Right lobe of liver (tissue), 6 donors: Measurements from ENCODE around the gene RASL10A. TPM values are rescaled to one million over a fixed set of nuclear protein-coding genes. Genes with fewer than 3 reads are reported as not detected.

Source experiments
- ATAC-seq, 4 donors: fragments of 200-7000 bp; cut with Tn5 transposase; one replicate each; pipeline ENCODE4 v1.9.1; 2020; ENCODE audit warnings: mild to moderate bottlenecking in 4 of 4, moderate library complexity in 4 of 4
- DNase-seq, 3 donors: peaks; one replicate each; pipeline ENCODE4 v3.0.0-alpha.2; 2020
- H3K27ac ChIP-seq, 3 donors: fragments of 200-600 bp; one replicate each; pipeline ENCODE4 v1.8.0; 2022
- H3K27me3 ChIP-seq, 2 donors: fragments of 200-600 bp; one replicate each; pipeline ENCODE4 v1.8.0; 2022
- H3K36me3 ChIP-seq, 4 donors: fragments of 200-600 bp; sonication (generic) in 1 of 4; one replicate each; pipeline versions ENCODE4 v1.5.1 to v1.8.0; 2017 to 2022; ENCODE audit warnings: control low read depth in 1 of 4
- H3K4me1 ChIP-seq, 4 donors: fragments of 200-600 bp; sonication (generic) in 1 of 4; one replicate each; pipeline versions ENCODE4 v1.5.1 to v1.8.0; 2017 to 2022; ENCODE audit warnings: control low read depth in 1 of 4
- H3K4me3 ChIP-seq, 3 donors: fragments of 200-600 bp; one replicate each; pipeline ENCODE4 v1.8.0; 2022
- H3K9me3 ChIP-seq, 4 donors: fragments of 200-600 bp; sonication (generic) in 1 of 4; one replicate each; pipeline versions ENCODE4 v1.5.1 to v1.8.0; 2017 to 2022; ENCODE audit warnings: control low read depth in 1 of 4
- CTCF ChIP-seq, 4 donors: fragments of 200-600 bp in 3 of 4; fragments of 450-650 bp in 1 of 4; IDR thresholded peaks; one replicate each; pipeline versions ENCODE4 v1.5.1 to v1.8.0; 2016 to 2022; ENCODE audit warnings: antibody characterized with exemption in 4 of 4, mild to moderate bottlenecking in 2 of 4
- POLR2A ChIP-seq: fragments of 450-650 bp; IDR thresholded peaks from one replicate; pipeline ENCODE4 v1.6.1; 2017; ENCODE audit warnings: antibody characterized with exemption, mild to moderate bottlenecking
- WGBS: methylation state at CpG from one replicate; pipeline ENCODE4 v1.1.6; 2018; ENCODE audit warnings: low coverage, low lambda C conversion rate; ENCODE audit not compliant: insufficient coverage; ENCODE audit errors: missing lambda C conversion rate; 5-methylcytosine and 5-hydroxymethylcytosine counted together
- intact Hi-C, 2 donors: fragments of 100-400 bp; cut with DNase I; formaldehyde crosslinking; loops; one replicate each; pipeline versions ENCODE4 v1.11.2 to v1.14.1; 2022
- total RNA-seq, 6 experiments: library from RNA; depleted of rRNA in 2 of 6; stranded (reverse); fragments of >200 nt in 2 of 6; fragmentation: NEBNext Ultra II Directional in 3 of 6; extraction: Animal tissue kit (Norgen Biotek cat#: 25700) in 3 of 6; gene quantifications; one replicate each; pipeline versions ENCODE4 v1.1.0 to v1.2.4, GENCODE V29; 2016 to 2023
- donor health status: DM: no; HTN: yes; CAD: no.
- donor health status: DM: no; HTN: no; CAD: no.
- donor health status: DM: no; HTN: no; CAD: no.
- donor health status: DM: no; HTN: yes; CAD: no.
- donor health status: DM: no; HTN: yes; CAD: no.

Gene RASL10A
- total RNA-seq, 6 experiments from 2014 or later, result 0.32 to 1.2 (median 0.87) TPM

GRCh38 chr22:29302681-29303465 is 12.6 kb downstream of the RASL10A start:
- DNase-seq (peak; percentile 68 to 83 (median 81)), ATAC-seq (peak; percentile 37 to 58 (median 47))
- Histone ChIP-seq H3K27me3 (no peaks in the 10 kb centered on the region), H3K9me3 (no peaks in the 10 kb centered on the region), H3K36me3 (peaks cover 2 to 32% (median 18%) of the 10 kb centered on the region in 4 donors), H3K4me3 (no peak overlapping the region), H3K4me1 (peaks cover 0 to 20% (median 7%) of the 10 kb centered on the region in 4 donors), H3K27ac (peak overlapping the region in 2 of 3 donors; percentile 26 to 77)
- intact Hi-C loops, result loop anchor here (5.0 to 10.0 kb wide), 2 partner anchors 52 to 54 kb away; no protein-coding TSS in a partner anchor
- 6% methylated on average over 3 of the region's 13 CpGs for WGBS
- TF ChIP-seq CTCF (IDR thresholded peaks at IDR 0.05) (peak in 2 of 4 donors; percentile 10 to 12), POLR2A (no peak)

- H3K27ac ChIP-seq, result peak overlapping the region in 2 of 3 donors; percentile 26 to 77
- no peaks in the 10 kb centered on the region for H3K27me3 ChIP-seq
- peaks cover 0 to 20% (median 7%) of the 10 kb centered on the region in 4 donors for H3K4me1 ChIP-seq
- DNase-seq (peak in 1 of 3 donors; percentile 59), ATAC-seq (peak; percentile 1 to 35 (median 4))
- H3K9me3 ChIP-seq, result no peaks in the 10 kb centered on the region
- WGBS, result 33% methylated on average over 1 of the region's 2 CpGs
- H3K36me3 ChIP-seq, result peaks cover 7 to 38% (median 22%) of the 10 kb centered on the region in 4 donors
- no peak overlapping the region for H3K4me3 ChIP-seq
- intact Hi-C loops, result loop anchor here (5.0 to 10.0 kb wide), 2 partner anchors 52 to 55 kb away; no protein-coding TSS in a partner anchor
- TF ChIP-seq POLR2A (no peak), CTCF (IDR thresholded peaks at IDR 0.05) (no peak)
Measured at GRCh38 chr22:29302402-29302680, 13.2 kb downstream of the RASL10A start.

GRCh38 chr22:29301716-29302401 is 13.6 kb downstream of the RASL10A start:
- H3K27ac ChIP-seq, result peak overlapping the region in 1 of 3 donors; percentile 77
- peaks cover 0 to 20% (median 7%) of the 10 kb centered on the region in 4 donors for H3K4me1 ChIP-seq
- peaks cover 12 to 43% (median 27%) of the 10 kb centered on the region in 4 donors for H3K36me3 ChIP-seq
- no peaks in the 10 kb centered on the region for H3K9me3 ChIP-seq
- WGBS, result 60% methylated on average over 1 of the region's 17 CpGs
- no peaks in the 10 kb centered on the region for H3K27me3 ChIP-seq
- H3K4me3 ChIP-seq, result no peak overlapping the region
- ATAC-seq (no peak), DNase-seq (no peak)
- no peak for TF ChIP-seq POLR2A
- TF ChIP-seq CTCF (IDR thresholded peaks at IDR 0.05), result no peak
- intact Hi-C loops, result loop anchor here (5.0 to 10.0 kb wide), 2 partner anchors 53 to 55 kb away; no protein-coding TSS in a partner anchor

- no peak overlapping the region for H3K4me3 ChIP-seq
- ATAC-seq (no peak), DNase-seq (peak in 1 of 3 donors; percentile 37)
- H3K27me3 ChIP-seq, result no peaks in the 10 kb centered on the region
- peaks cover 0 to 20% (median 5%) of the 10 kb centered on the region in 4 donors for H3K4me1 ChIP-seq
- H3K27ac ChIP-seq, result no peak overlapping the region
- 73% methylated on average over 7 of the region's 10 CpGs for WGBS
- TF ChIP-seq CTCF (IDR thresholded peaks at IDR 0.05) (no peak), POLR2A (no peak)
- H3K9me3 ChIP-seq, result no peaks in the 10 kb centered on the region
- peaks cover 19 to 51% (median 35%) of the 10 kb centered on the region in 4 donors for H3K36me3 ChIP-seq
- intact Hi-C loops, result loop anchor here (5.0 to 10.0 kb wide), 2 partner anchors 54 to 56 kb away; no protein-coding TSS in a partner anchor
Measured at GRCh38 chr22:29300807-29301601, 14.5 kb downstream of the RASL10A start.
